Forelimb muscle (tissue), 1 donor: Measurements from ENCODE around the gene SMCP. TPM values are rescaled to one million over a fixed set of nuclear protein-coding genes. Genes with fewer than 3 reads are reported as not detected.

Experiments used
- DNase-seq: peaks from one replicate; pipeline ENCODE4 v3.0.0-alpha.2; 2013; ENCODE audit warnings: low read depth
- polyA plus RNA-seq: library from polyadenylated mRNA; unstranded; fragments of 120-200 nt; gene quantifications from one replicate; pipeline ENCODE4 v1.2.1, GENCODE V29; 2013; ENCODE audit not compliant: insufficient read length

Gene SMCP
- polyA plus RNA-seq, 1 donor = not detected

GRCh38 chr1:152886758-152887409 lies 8.8 kb downstream of the SMCP start:
- DNase-seq = no peak

DNA sequence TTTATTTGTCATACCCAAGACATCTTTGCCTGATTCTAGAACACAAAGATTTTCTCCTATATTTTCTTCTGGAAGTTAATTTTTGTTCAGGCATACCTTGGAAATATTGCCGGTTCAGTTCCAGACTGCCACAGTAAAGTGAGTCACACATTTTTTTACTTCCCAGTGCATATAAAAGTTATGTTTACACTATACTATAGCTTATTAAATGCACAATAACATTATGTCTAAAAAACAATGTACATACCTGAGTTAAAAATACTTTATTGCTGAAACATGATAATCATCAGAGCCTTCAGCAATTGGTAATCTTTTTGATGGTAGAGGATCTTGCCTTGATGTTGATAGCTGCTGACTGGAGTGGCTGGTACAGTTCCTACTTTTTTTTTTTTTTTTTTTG lies 10.0 kb downstream of the SMCP start:
- no peak for DNase-seq

- no peak for DNase-seq
Measured at GRCh38 chr1:152899027-152899426, 20.9 kb downstream of the SMCP start.

DNA sequence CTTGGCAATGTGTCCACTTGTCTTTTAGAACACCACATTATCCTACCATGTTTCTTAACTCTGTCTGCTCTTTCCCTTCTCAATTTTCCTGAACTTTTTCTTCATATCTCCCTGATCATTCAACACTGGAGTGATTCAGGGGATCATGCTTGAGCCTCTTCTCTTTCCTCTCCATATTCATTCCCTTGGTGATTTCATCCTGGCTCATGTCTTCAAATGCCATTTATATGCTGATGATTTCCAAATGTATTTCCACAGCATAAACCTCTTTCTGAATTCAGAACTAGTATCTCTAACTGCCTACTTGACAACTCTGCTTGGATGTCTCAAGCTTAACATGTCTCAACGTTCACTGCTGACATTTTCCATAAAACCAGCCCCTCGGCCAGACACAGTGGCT lies 21.8 kb downstream of the SMCP start:
- no peak for DNase-seq

- no peak for DNase-seq
Measured at GRCh38 chr1:152901631-152902030, 23.5 kb downstream of the SMCP start.

DNA sequence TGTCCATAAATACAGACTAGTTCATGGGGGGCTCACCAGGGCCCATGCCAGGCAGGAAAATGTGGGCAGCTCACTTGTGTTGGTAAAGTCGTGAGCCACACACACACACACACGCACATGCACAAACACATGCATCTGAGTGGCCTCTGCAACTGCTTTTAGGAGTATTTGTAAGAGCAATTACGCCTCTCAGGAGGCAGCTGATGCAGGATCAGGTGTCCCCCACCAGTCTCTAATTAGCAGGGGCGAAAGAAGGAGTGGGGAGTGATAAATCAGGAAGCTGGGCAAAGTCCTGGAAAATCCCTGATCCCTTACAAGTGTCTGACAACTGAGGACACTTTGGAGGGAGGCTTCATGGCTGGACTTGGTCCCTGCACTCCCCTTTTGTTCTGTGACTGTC lies 24.5 kb downstream of the SMCP start:
- DNase-seq = no peak

DNA sequence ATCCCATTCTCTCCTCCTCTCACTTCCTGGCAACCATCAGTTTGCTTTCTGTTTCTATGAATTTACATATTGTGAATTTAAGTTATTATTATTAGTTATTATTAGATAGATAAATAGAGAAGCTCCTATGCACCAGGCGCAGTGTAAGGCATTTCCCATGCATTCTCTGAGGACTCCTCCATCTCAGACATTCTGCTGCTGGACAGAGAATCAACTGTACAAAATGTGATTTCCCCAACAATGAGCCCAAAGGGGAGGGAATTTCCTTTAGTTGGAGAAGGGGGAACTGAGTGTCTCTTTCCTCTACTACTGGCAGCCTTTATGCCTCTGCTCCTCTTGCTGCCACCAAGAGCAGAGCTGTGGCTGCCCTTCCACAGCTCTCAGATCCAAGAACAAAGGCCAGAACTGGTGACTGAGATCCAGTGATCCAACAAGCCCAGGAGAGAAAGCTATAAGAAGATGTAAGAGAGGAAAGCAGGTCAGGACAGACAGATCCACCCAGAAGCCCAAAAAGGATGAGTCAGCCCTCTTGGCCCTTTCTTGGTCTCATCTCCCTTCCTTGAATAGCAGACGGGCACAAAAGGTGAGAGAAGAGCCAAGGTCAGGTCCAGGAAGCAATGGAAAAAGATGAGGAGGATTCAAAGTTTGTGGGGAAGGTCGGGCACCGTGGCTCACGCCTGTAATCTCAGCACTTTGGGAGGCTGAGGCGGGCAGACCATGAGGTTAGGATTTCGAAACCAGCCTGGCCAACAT lies 26.7 kb downstream of the SMCP start:
- DNase-seq = no peak

- no peak for DNase-seq
Measured at GRCh38 chr1:152906023-152906565, 28.0 kb downstream of the SMCP start.

DNA sequence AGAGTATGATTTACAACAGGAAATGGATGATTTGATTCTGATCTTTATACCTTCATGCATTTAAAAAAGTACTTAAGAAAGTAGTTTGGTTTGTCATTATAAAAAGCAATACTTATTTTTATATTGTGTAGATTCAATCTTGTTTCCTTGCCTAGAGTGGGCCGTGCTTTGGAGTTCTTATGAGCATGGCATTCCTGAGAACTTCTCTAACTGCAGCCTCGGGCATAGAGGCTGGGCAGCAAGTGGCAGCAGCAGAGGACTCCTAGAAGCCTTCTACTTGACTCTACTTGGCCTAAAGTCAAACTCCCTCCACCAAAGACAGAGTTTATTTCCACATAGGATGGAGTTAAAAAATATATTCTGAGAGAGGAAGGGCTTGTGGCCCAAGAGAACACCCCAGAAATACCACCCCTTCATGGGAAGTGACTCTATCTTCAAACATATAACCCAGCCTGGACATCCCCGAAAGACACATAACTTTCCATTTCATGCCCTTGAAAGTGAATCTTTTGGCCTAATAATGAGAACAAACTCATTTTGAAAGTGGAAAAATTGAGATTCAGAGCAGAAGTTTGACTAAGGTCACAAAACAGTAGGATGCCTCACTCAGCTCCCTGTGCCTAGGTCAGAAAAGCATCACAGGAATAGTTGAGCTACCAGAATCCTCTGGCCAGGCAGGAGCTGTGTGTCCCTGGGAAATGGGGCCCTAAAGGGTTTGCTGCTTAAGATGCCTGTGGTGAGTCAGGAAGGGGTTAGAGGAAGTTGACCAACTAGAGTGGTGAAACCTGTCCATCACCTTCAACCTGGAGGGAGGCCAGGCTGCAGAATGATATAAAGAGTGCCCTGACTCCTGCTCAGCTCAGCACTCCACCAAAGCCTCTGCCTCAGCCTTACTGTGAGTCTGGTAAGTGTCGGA lies 29.8 kb downstream of the SMCP start, which contains the start of gene IVL:
TSS of gene IVL (plus strand) at position 861 of the 916 bp plus-strand sequence. CDS start 1,252 bp downstream, outside the sequence.
- DNase-seq = no peak

GRCh38 chr1:152909206-152909605 lies 31.1 kb downstream of the SMCP start:
- no peak for DNase-seq

DNA sequence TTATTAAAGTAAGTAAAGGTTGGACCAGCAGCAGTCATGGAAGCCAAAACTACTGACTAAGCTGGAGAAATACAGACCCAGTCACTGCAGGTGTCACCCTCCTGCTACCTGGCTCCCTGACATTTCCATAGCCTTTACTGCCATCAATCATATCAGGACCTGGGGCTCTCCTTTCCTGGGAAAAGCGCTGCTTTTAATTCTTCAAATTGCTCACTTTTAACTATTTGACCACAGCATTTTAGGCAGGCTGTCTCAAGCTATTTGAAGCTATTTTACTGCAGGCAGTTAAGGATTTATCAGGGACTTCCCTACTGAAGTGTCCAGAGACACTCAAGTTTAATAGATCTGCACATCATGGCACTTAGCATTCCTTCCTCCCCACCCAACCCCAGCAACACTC lies 34.3 kb downstream of the SMCP start:
- DNase-seq = no peak

GRCh38 chr1:152912900-152913299 lies 34.8 kb downstream of the SMCP start:
- DNase-seq = no peak

DNA sequence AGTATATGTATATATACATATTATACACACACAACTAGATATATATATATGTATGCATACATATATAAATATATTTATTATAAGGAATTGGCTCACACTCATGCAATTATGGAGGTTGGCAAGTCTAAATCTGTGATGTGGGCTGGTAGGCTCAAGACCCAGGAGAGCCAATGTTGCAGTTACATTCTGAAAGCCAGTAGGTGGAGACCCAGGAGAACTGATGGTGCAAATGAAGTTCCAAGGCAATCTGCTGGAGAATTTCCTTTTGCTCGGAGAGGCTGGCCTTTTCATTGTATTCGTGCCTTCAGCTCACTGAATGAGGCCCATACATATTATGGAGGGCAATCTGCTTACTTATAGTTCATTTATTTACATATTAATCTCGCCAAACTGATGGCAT lies 39.7 kb downstream of the SMCP start:
- DNase-seq = no peak

DNA sequence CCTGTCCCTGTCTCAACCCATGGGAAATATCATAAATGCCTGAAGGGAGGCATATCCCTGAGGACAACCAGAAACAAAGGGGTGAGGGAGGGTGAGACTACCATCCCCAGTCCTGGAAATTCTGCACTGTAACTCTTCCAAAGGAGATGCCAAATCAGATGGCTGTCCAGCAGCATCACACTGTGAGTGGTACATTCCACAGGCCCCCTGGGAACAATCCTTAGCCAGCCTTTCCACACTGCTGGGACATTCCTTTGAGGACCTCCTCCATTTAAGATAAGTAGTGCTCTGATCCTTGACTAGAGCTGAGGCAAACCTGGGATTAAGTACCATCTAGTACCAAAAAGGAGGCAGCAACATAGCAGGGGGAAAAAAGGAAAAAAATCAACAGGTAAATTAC lies 40.9 kb downstream of the SMCP start:
- DNase-seq = no peak

DNA sequence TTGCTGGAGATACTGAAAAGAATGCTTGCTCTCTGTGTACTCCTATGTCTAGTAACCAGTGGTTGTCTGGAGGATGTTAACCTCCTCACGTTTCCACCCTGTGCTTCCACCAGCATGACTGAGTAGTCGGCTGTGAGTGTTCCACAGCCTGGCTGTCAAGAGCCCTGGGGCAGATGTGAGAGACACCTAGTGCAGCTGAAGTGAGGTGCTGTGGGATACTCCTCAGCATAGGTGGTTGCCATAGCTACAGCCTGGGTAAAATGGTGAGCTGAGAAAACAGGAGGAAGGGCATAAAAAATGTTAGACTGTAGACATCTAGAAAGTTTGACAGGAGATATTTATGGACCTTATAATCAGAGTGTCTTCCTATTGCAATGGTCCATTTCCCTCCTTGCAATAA lies 46.1 kb downstream of the SMCP start:
- DNase-seq = no peak

- no peak for DNase-seq
Measured at GRCh38 chr1:152926091-152926490, 48.0 kb downstream of the SMCP start.

DNA sequence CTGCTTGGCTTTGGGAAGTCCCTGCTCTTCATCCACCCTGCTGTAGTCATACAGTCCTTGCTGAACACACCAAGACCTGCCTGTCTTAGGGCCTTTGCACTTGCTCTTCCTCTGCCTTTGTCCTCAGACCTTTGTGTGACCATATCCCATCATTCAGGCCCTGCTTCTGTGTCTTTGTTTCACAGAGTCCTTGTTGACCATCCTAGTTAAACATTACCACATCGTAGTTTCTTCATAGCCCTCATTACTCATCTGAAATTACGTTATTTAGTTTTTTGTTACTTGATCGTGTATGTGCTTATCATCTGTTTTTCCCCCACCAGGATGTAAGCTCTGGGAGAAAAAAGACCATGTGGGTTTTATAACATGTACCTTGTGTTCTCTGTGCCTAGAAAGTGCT lies 50.5 kb downstream of the SMCP start:
- no peak for DNase-seq

DNA sequence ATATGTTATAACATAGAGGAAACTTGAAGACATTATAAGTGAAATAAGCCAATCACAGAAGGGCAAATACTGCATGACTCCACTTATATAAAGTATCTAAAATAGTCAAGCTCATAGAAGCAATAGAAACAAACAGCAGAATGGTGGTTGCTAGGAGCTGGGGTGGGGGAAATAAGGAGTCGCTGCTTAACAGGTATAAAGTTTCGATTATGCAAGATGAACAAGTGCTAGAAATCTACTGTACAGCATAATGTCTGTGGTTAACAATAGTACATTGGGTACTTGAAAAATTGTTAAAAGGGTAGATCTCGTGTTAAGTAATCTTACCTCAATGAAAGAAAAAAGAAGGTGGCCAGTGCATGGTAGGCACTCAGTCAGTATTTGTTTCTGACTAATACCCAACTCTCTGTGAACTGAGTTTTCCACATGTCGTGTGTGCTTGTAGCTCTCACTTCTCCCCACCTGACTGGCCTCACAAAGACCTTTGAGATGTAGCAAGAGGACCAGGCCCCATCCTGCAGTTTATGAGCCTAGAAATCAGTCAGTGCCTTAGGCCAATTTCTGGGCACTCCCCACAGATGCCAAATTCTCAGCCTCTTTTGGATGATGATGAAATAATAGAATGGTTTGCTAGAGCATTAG lies 54.2 kb downstream of the SMCP start:
- DNase-seq = no peak

GRCh38 chr1:152933196-152933595 lies 55.1 kb downstream of the SMCP start:
- DNase-seq = no peak
